ENCODE measurements around the gene GAGE2A.
"Not testable (repeated sequence)": the region's sequence is repeated elsewhere in the genome, so short reads cannot be mapped to it uniquely, and the experiment has no call there.

GAGE2A gene

GRCh38 chrX:49589196-49589595 is at the start of gene GAGE2A:
Gene GAGE2A, plus strand, starts transcription at chrX:49589496. Its CDS starts 1,155 bp downstream, at chrX:49590651.
- not testable (repeated sequence) for H3K9me3 ChIP-seq (ENCODE audit: control insufficient read depth in 2 of 2, low read length in 2 of 2); H3K9ac ChIP-seq (ENCODE audit: low read length in 2 of 2); H3K36me3 ChIP-seq (ENCODE audit: control insufficient read depth in 2 of 2, insufficient read depth in 2 of 2, low read length in 2 of 2)

GRCh38 chrX:49541433-49541832 is 47.9 kb upstream of the GAGE2A start, which contains the start of gene GAGE12D:
Gene GAGE12D, plus strand, starts transcription at chrX:49541733. Its CDS starts 1,155 bp downstream, at chrX:49542888.
- not testable (repeated sequence) for H3K36me3 ChIP-seq (ENCODE audit: control insufficient read depth in 2 of 2, insufficient read depth in 2 of 2, low read length in 2 of 2); H3K9me3 ChIP-seq (ENCODE audit: control insufficient read depth in 2 of 2, low read length in 2 of 2); H3K4me3 ChIP-seq (ENCODE audit: low read length in 2 of 2); H3K27ac ChIP-seq (ENCODE audit: low read length); H3K4me1 ChIP-seq (ENCODE audit: control insufficient read depth, insufficient read depth, low read length); H3K27me3 ChIP-seq (ENCODE audit: control insufficient read depth in 1 of 2, insufficient read depth in 2 of 2, low read length in 2 of 2); H3K9ac ChIP-seq (ENCODE audit: low read length in 2 of 2)

More at GRCh38 chrX:49589196-49589595, at the start of gene GAGE2A:
- H3K27me3 ChIP-seq (ENCODE audit: control insufficient read depth in 1 of 2, insufficient read depth in 2 of 2, low read length in 2 of 2); H3K4me1 ChIP-seq (ENCODE audit: control insufficient read depth, insufficient read depth, low read length); H3K4me3 ChIP-seq (ENCODE audit: low read length in 2 of 2); H3K27ac ChIP-seq (ENCODE audit: low read length): not testable (repeated sequence)

- H3K9ac ChIP-seq (ENCODE audit: low read length in 2 of 2); H3K4me3 ChIP-seq (ENCODE audit: low read length in 2 of 2); H3K27me3 ChIP-seq (ENCODE audit: control insufficient read depth in 1 of 2, insufficient read depth in 2 of 2, low read length in 2 of 2); H3K4me1 ChIP-seq (ENCODE audit: control insufficient read depth, insufficient read depth, low read length); H3K9me3 ChIP-seq (ENCODE audit: control insufficient read depth in 2 of 2, low read length in 2 of 2); H3K36me3 ChIP-seq (ENCODE audit: control insufficient read depth in 2 of 2, insufficient read depth in 2 of 2, low read length in 2 of 2); H3K27ac ChIP-seq (ENCODE audit: low read length): not testable (repeated sequence)
These were observed 38.3 kb upstream of the GAGE2A start, which contains the start of gene GAGE12E for GRCh38 chrX:49550989-49551388. Gene GAGE12E, plus strand, starts transcription at chrX:49551289. Its CDS starts 1,155 bp downstream, at chrX:49552444.

- not testable (repeated sequence) for H3K4me1 ChIP-seq (ENCODE audit: control insufficient read depth, insufficient read depth, low read length); H3K27me3 ChIP-seq (ENCODE audit: control insufficient read depth in 1 of 2, insufficient read depth in 2 of 2, low read length in 2 of 2); H3K27ac ChIP-seq (ENCODE audit: low read length); H3K36me3 ChIP-seq (ENCODE audit: control insufficient read depth in 2 of 2, insufficient read depth in 2 of 2, low read length in 2 of 2); H3K9ac ChIP-seq (ENCODE audit: low read length in 2 of 2); H3K4me3 ChIP-seq (ENCODE audit: low read length in 2 of 2); H3K9me3 ChIP-seq (ENCODE audit: control insufficient read depth in 2 of 2, low read length in 2 of 2)
These were observed 28.8 kb upstream of the GAGE2A start, which contains the start of gene GAGE12F for GRCh38 chrX:49560542-49560941. Gene GAGE12F, plus strand, starts transcription at chrX:49560842. Its CDS starts 1,155 bp downstream, at chrX:49561997.

- not testable (repeated sequence) for H3K9ac ChIP-seq (ENCODE audit: low read length in 2 of 2); H3K9me3 ChIP-seq (ENCODE audit: control insufficient read depth in 2 of 2, low read length in 2 of 2)
These were observed 20.6 kb upstream of the GAGE2A start for GRCh38 chrX:49568728-49569127.

GRCh38 chrX:49569152-49569551 is 20.1 kb upstream of the GAGE2A start:
- H3K4me3 ChIP-seq (ENCODE audit: low read length in 2 of 2); H3K36me3 ChIP-seq (ENCODE audit: control insufficient read depth in 2 of 2, insufficient read depth in 2 of 2, low read length in 2 of 2); H3K4me1 ChIP-seq (ENCODE audit: control insufficient read depth, insufficient read depth, low read length); H3K27ac ChIP-seq (ENCODE audit: low read length); H3K9ac ChIP-seq (ENCODE audit: low read length in 2 of 2); H3K27me3 ChIP-seq (ENCODE audit: control insufficient read depth in 1 of 2, insufficient read depth in 2 of 2, low read length in 2 of 2); H3K9me3 ChIP-seq (ENCODE audit: control insufficient read depth in 2 of 2, low read length in 2 of 2): not testable (repeated sequence)

More at GRCh38 chrX:49568728-49569127, 20.6 kb upstream of the GAGE2A start:
- H3K27ac ChIP-seq (ENCODE audit: low read length); H3K36me3 ChIP-seq (ENCODE audit: control insufficient read depth in 2 of 2, insufficient read depth in 2 of 2, low read length in 2 of 2); H3K4me1 ChIP-seq (ENCODE audit: control insufficient read depth, insufficient read depth, low read length); H3K27me3 ChIP-seq (ENCODE audit: control insufficient read depth in 1 of 2, insufficient read depth in 2 of 2, low read length in 2 of 2); H3K4me3 ChIP-seq (ENCODE audit: low read length in 2 of 2): not testable (repeated sequence)

GRCh38 chrX:49570100-49570499 is 19.2 kb upstream of the GAGE2A start, which contains the start of gene GAGE12G:
Gene GAGE12G, plus strand, starts transcription at chrX:49570400. Its CDS starts 1,155 bp downstream, at chrX:49571555.
- H3K4me3 ChIP-seq (ENCODE audit: low read length in 2 of 2); H3K27ac ChIP-seq (ENCODE audit: low read length); H3K9me3 ChIP-seq (ENCODE audit: control insufficient read depth in 2 of 2, low read length in 2 of 2); H3K36me3 ChIP-seq (ENCODE audit: control insufficient read depth in 2 of 2, insufficient read depth in 2 of 2, low read length in 2 of 2); H3K27me3 ChIP-seq (ENCODE audit: control insufficient read depth in 1 of 2, insufficient read depth in 2 of 2, low read length in 2 of 2); H3K4me1 ChIP-seq (ENCODE audit: control insufficient read depth, insufficient read depth, low read length); H3K9ac ChIP-seq (ENCODE audit: low read length in 2 of 2): not testable (repeated sequence)

- not testable (repeated sequence) for H3K9ac ChIP-seq (ENCODE audit: low read length in 2 of 2); H3K27me3 ChIP-seq (ENCODE audit: control insufficient read depth in 1 of 2, insufficient read depth in 2 of 2, low read length in 2 of 2); H3K27ac ChIP-seq (ENCODE audit: low read length); H3K4me1 ChIP-seq (ENCODE audit: control insufficient read depth, insufficient read depth, low read length); H3K36me3 ChIP-seq (ENCODE audit: control insufficient read depth in 2 of 2, insufficient read depth in 2 of 2, low read length in 2 of 2); H3K9me3 ChIP-seq (ENCODE audit: control insufficient read depth in 2 of 2, low read length in 2 of 2); H3K4me3 ChIP-seq (ENCODE audit: low read length in 2 of 2)
These were observed 9.6 kb upstream of the GAGE2A start, which contains the start of gene GAGE12H for GRCh38 chrX:49579649-49580048. Gene GAGE12H, plus strand, starts transcription at chrX:49579949. Its CDS starts 1,155 bp downstream, at chrX:49581104.

- H3K9ac ChIP-seq (ENCODE audit: low read length in 2 of 2); H3K4me1 ChIP-seq (ENCODE audit: control insufficient read depth, insufficient read depth, low read length); H3K36me3 ChIP-seq (ENCODE audit: control insufficient read depth in 2 of 2, insufficient read depth in 2 of 2, low read length in 2 of 2); H3K9me3 ChIP-seq (ENCODE audit: control insufficient read depth in 2 of 2, low read length in 2 of 2); H3K4me3 ChIP-seq (ENCODE audit: low read length in 2 of 2); H3K27ac ChIP-seq (ENCODE audit: low read length); H3K27me3 ChIP-seq (ENCODE audit: control insufficient read depth in 1 of 2, insufficient read depth in 2 of 2, low read length in 2 of 2): not testable (repeated sequence)
These were observed 628 bp downstream of the GAGE2A start for GRCh38 chrX:49589769-49590478.

GRCh38 chrX:49590488-49590887 is 1.2 kb downstream of the GAGE2A start:
- H3K27ac ChIP-seq (ENCODE audit: low read length); H3K4me1 ChIP-seq (ENCODE audit: control insufficient read depth, insufficient read depth, low read length); H3K9ac ChIP-seq (ENCODE audit: low read length in 2 of 2): not testable (repeated sequence)

GRCh38 chrX:49598720-49599119 is 9.4 kb downstream of the GAGE2A start, which contains the start of gene GAGE1:
Gene GAGE1, plus strand, starts transcription at chrX:49599020. Its CDS starts 1,155 bp downstream, at chrX:49600175.
- not testable (repeated sequence) for H3K4me1 ChIP-seq (ENCODE audit: control insufficient read depth, insufficient read depth, low read length); H3K27ac ChIP-seq (ENCODE audit: low read length); H3K9me3 ChIP-seq (ENCODE audit: control insufficient read depth in 2 of 2, low read length in 2 of 2); H3K4me3 ChIP-seq (ENCODE audit: low read length in 2 of 2); H3K36me3 ChIP-seq (ENCODE audit: control insufficient read depth in 2 of 2, insufficient read depth in 2 of 2, low read length in 2 of 2); H3K27me3 ChIP-seq (ENCODE audit: control insufficient read depth in 1 of 2, insufficient read depth in 2 of 2, low read length in 2 of 2); H3K9ac ChIP-seq (ENCODE audit: low read length in 2 of 2)

More at GRCh38 chrX:49590488-49590887, 1.2 kb downstream of the GAGE2A start:
- H3K9me3 ChIP-seq (ENCODE audit: control insufficient read depth in 2 of 2, low read length in 2 of 2); H3K36me3 ChIP-seq (ENCODE audit: control insufficient read depth in 2 of 2, insufficient read depth in 2 of 2, low read length in 2 of 2); H3K4me3 ChIP-seq (ENCODE audit: low read length in 2 of 2); H3K27me3 ChIP-seq (ENCODE audit: control insufficient read depth in 1 of 2, insufficient read depth in 2 of 2, low read length in 2 of 2): not testable (repeated sequence)

Measured in stomach smooth muscle (tissue), 2 donors.